AG04449 (cell line): ENCODE measurements around the gene LRRC4B.
"Not testable (repeated sequence)": the region's sequence is repeated elsewhere in the genome, so short reads cannot be mapped to it uniquely, and the experiment has no call there.

Source experiments
- CTCF ChIA-PET: fragments of 350-600 bp; formaldehyde crosslinking; extraction: SDS; loops from one replicate; lab custom pipeline; 2021; ENCODE audit warnings: antibody characterized with exemption; lab: Yijun Ruan, JAX
- POLR2A ChIA-PET: fragments of 400-600, 350-600 bp; formaldehyde crosslinking; extraction: SDS; loops from one replicate; lab custom pipeline; 2020; ENCODE audit warnings: antibody characterized with exemption, inconsistent platforms; lab: Yijun Ruan, JAX
- DNase-seq: peaks from one replicate; pipeline ENCODE4 v3.0.0-alpha.2; 2010; ENCODE audit warnings: low read depth, low spot score
- H3K4me3 ChIP-seq: 2 replicates; pipeline ENCODE4 v1.5.1; 2011; ENCODE audit warnings: low read depth, mild to moderate bottlenecking, control low read depth, low read length
- CTCF ChIP-seq: IDR thresholded peaks from one replicate; pipeline ENCODE4 v1.5.1; 2011; ENCODE audit warnings: mild to moderate bottlenecking, moderate library complexity, low read length, control low read depth, inconsistent platforms; ENCODE audit not compliant: insufficient read depth; ENCODE audit errors: missing control alignments

Gene LRRC4B

GRCh38 chr19:50580970-50581634 is 12.9 kb upstream of the LRRC4B start:
- DNase-seq, result no peak

GRCh38 chr19:50580240-50580639 is 12.0 kb upstream of the LRRC4B start:
- no peak for DNase-seq
- no peak overlapping the region for H3K4me3 ChIP-seq
- CTCF ChIA-PET, result no interaction called here
- no peak for TF ChIP-seq CTCF
- POLR2A ChIA-PET, result no interaction called here

More at GRCh38 chr19:50580970-50581634, 12.9 kb upstream of the LRRC4B start:
- POLR2A ChIA-PET, result no interaction called here
- CTCF ChIA-PET, result interaction anchor here (1.5 kb wide), 1 partner anchor 24 kb away, joined by 3 read pairs; no protein-coding TSS in a partner anchor
- H3K4me3 ChIP-seq, result no peak overlapping the region
- TF ChIP-seq CTCF, result no peak

GRCh38 chr19:50576769-50577168 is 8.5 kb upstream of the LRRC4B start:
- CTCF ChIA-PET, result interaction anchor here (0.7 kb wide), 1 partner anchor 14 kb away, joined by 3 read pairs; no protein-coding TSS in a partner anchor
- DNase-seq, H3K4me3 ChIP-seq, POLR2A ChIA-PET: not testable (repeated sequence)

- H3K4me3 ChIP-seq, result no peak overlapping the region
- ChIA-PET POLR2A (no interaction called here), CTCF (interaction anchor here (0.8 to 6.1 kb wide), 3 partner anchors 10 to 37 kb away, joined by 3 to 46 read pairs (median 6); no protein-coding TSS in a partner anchor)
- TF ChIP-seq CTCF, result no peak
- no peak for DNase-seq
Measured at GRCh38 chr19:50573741-50574461, 5.7 kb upstream of the LRRC4B start.

GRCh38 chr19:50570997-50571396 is 2.8 kb upstream of the LRRC4B start:
- ChIA-PET POLR2A (no interaction called here), CTCF (interaction anchor here (6.1 kb wide), 1 partner anchor 14 kb away, joined by 46 read pairs; no protein-coding TSS in a partner anchor)
- no peak for DNase-seq
- no peak overlapping the region for H3K4me3 ChIP-seq
- TF ChIP-seq CTCF, result no peak

GRCh38 chr19:50569938-50570540 is 1.8 kb upstream of the LRRC4B start:
- POLR2A ChIA-PET, result no interaction called here
- CTCF ChIA-PET, result interaction anchor here (0.6 to 6.1 kb wide), 3 partner anchors 13 to 105 kb away, joined by 3 to 46 read pairs (median 4); no protein-coding TSS in a partner anchor

More at GRCh38 chr19:50569938-50570540, 1.8 kb upstream of the LRRC4B start:
- no peak for DNase-seq
- H3K4me3 ChIP-seq, result no peak overlapping the region
- TF ChIP-seq CTCF, result no peak
